Mesenchymal stem cell (in vitro differentiated cells and primary cell): Measurements from ENCODE around the gene C10orf143.

Experiments
- DNase-seq: peaks from one replicate; pipeline ENCODE4 v3.0.0-alpha.2; 2013
- H2AFZ ChIP-seq: one replicate; pipeline ENCODE4 v1.6.1; 2013; ENCODE audit warnings: low read depth, mild to moderate bottlenecking, control low read depth, inconsistent platforms, low read length, moderate library complexity
- H2AK5ac ChIP-seq: 2 replicates; pipeline ENCODE4 v1.6.1; 2013; ENCODE audit warnings: low read length, moderate library complexity, mild to moderate bottlenecking, inconsistent platforms; ENCODE audit not compliant: severe bottlenecking
- H2BK120ac ChIP-seq: one replicate; pipeline ENCODE4 v1.6.1; 2013; ENCODE audit warnings: low read depth, mild to moderate bottlenecking, inconsistent platforms, low read length, moderate library complexity
- H2BK12ac ChIP-seq, 2 experiments: one replicate each; pipeline ENCODE4 v1.6.1; 2013; ENCODE audit warnings: inconsistent platforms in 2 of 2, low read length in 2 of 2, mild to moderate bottlenecking in 2 of 2, moderate library complexity in 2 of 2, control low read depth in 1 of 2
- H2BK15ac ChIP-seq: one replicate; pipeline ENCODE4 v1.6.1; 2013; ENCODE audit warnings: mild to moderate bottlenecking, low read depth, inconsistent platforms; ENCODE audit not compliant: poor library complexity, severe bottlenecking
- H2BK5ac ChIP-seq: 2 replicates; pipeline ENCODE4 v1.6.1; 2013; ENCODE audit warnings: low read depth, mild to moderate bottlenecking, low read length, control low read depth, inconsistent platforms; ENCODE audit not compliant: poor library complexity, severe bottlenecking
- H3K14ac ChIP-seq, 2 experiments: one replicate each; pipeline ENCODE4 v1.6.1; 2013; ENCODE audit warnings: inconsistent platforms in 2 of 2, low read length in 2 of 2, control low read depth in 1 of 2, mild to moderate bottlenecking in 1 of 2, moderate library complexity in 1 of 2
- H3K18ac ChIP-seq, 2 experiments: one replicate each; pipeline ENCODE4 v1.6.1; 2013; ENCODE audit warnings: inconsistent platforms in 2 of 2, low read length in 2 of 2, control low read depth in 1 of 2, low read depth in 1 of 2, mild to moderate bottlenecking in 1 of 2
- H3K23ac ChIP-seq, 2 experiments: one replicate each; pipeline ENCODE4 v1.6.1; 2013; ENCODE audit warnings: inconsistent platforms in 2 of 2, low read length in 2 of 2, mild to moderate bottlenecking in 2 of 2, moderate library complexity in 2 of 2, control low read depth in 1 of 2
- H3K27ac ChIP-seq: 2 replicates; pipeline ENCODE4 v1.5.1; 2013; ENCODE audit warnings: mild to moderate bottlenecking, moderate library complexity, low read length, control low read depth, inconsistent platforms; ENCODE audit not compliant: poor library complexity, severe bottlenecking
- H3K27me3 ChIP-seq, 2 experiments: 2 replicates each; pipeline versions ENCODE4 v1.6.1 to v1.7.0; 2013; ENCODE audit warnings: low read length in 2 of 2, mild to moderate bottlenecking in 2 of 2, moderate library complexity in 2 of 2, control low read depth in 1 of 2, inconsistent platforms in 1 of 2; ENCODE audit not compliant: control insufficient read depth in 1 of 2, insufficient read depth in 1 of 2
- H3K36me3 ChIP-seq, 2 experiments: 2 replicates each; pipeline versions ENCODE4 v1.6.1 to v1.7.0; 2013; ENCODE audit warnings: low read length in 2 of 2, control low read depth in 1 of 2, inconsistent platforms in 1 of 2, low read depth in 1 of 2, mild to moderate bottlenecking in 1 of 2; ENCODE audit not compliant: insufficient read depth in 2 of 2, control insufficient read depth in 1 of 2
- H3K4ac ChIP-seq, 2 experiments: one replicate each; pipeline ENCODE4 v1.6.1; 2013; ENCODE audit warnings: inconsistent platforms in 2 of 2, low read length in 2 of 2, mild to moderate bottlenecking in 2 of 2, moderate library complexity in 2 of 2, control low read depth in 1 of 2, low read depth in 1 of 2
- H3K4me1 ChIP-seq: 2 replicates; pipeline ENCODE4 v1.6.1; 2013; ENCODE audit warnings: low read depth, low read length, control low read depth; ENCODE audit not compliant: control insufficient read depth, insufficient read depth
- H3K4me2 ChIP-seq: 2 replicates; pipeline ENCODE4 v1.6.1; 2013; ENCODE audit warnings: low read length, mild to moderate bottlenecking, inconsistent platforms; ENCODE audit not compliant: poor library complexity, severe bottlenecking
- H3K4me3 ChIP-seq, 2 experiments: 2 replicates each; pipeline versions ENCODE4 v1.5.1 to v1.7.0; 2013; ENCODE audit warnings: low read length in 2 of 2, mild to moderate bottlenecking in 2 of 2, control low read depth in 1 of 2, low read depth in 1 of 2; ENCODE audit not compliant: insufficient read depth in 1 of 2
- H3K79me1 ChIP-seq: replicated peaks from 2 replicates; pipeline ENCODE4 v1.6.1; 2013; ENCODE audit warnings: mild to moderate bottlenecking, control low read depth, low read length, inconsistent platforms; ENCODE audit not compliant: poor library complexity, severe bottlenecking
- H3K9ac ChIP-seq: 2 replicates; pipeline ENCODE4 v1.7.0; 2013; ENCODE audit warnings: mild to moderate bottlenecking, low read length, moderate library complexity
- H3K9me3 ChIP-seq: 2 replicates; pipeline ENCODE4 v1.7.0; 2013; ENCODE audit warnings: mild to moderate bottlenecking, low read length; ENCODE audit not compliant: control insufficient read depth
- H4K8ac ChIP-seq: one replicate; pipeline ENCODE4 v1.6.1; 2013; ENCODE audit warnings: inconsistent platforms, mild to moderate bottlenecking, low read length, moderate library complexity
- H4K91ac ChIP-seq: one replicate; pipeline ENCODE4 v1.6.1; 2013; ENCODE audit warnings: mild to moderate bottlenecking, low read length, inconsistent platforms
- WGBS: methylation state at CpG from one replicate; pipeline ENCODE4 v1.1.7; 2013; ENCODE audit warnings: mixed read lengths; 5-methylcytosine and 5-hydroxymethylcytosine counted together

The C10orf143 gene

DNA sequence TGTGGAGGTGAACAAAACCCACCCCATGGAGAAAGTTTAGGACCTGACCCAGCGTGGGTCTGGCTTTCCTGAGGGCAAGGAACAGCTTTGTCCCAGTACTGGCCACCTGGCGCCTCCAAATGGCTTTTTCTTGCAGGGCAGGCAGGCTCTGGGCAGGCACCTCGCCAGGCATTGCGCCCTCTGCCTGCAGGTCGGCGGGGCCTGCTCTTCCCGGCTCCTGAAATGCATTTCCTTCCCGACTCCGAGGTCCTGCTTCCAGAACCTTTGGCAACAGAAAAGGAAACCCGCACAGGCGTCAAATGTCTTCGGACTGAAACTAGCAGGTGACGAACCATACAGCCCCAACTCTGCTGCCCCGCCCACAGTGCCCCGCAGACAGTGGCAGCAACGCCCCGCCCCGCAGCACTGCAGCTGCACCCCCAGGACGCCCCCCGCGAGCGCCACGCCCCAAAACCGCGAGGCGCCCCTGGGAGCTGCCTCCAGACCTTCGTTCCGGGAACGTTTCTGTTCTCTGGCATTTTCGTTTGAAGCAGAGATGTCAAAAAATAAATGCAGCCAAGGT lies 65.5 kb downstream of the C10orf143 start:
- no peak overlapping the region for H3K4me2 ChIP-seq
- H3K18ac ChIP-seq = no peak overlapping the region
- H3K4me1 ChIP-seq = no peaks in the 10 kb centered on the region
- H3K27me3 ChIP-seq = peaks cover 0 to 10% of the 10 kb centered on the region in 2 experiments
- H4K8ac ChIP-seq = no peak overlapping the region
- no peak overlapping the region for H3K27ac ChIP-seq
- no peak overlapping the region for H3K4ac ChIP-seq
- no peak overlapping the region for H3K23ac ChIP-seq
- H3K9me3 ChIP-seq = no peaks in the 10 kb centered on the region
- no peak overlapping the region for H4K91ac ChIP-seq
- H2AFZ ChIP-seq = no peak overlapping the region
- no peak overlapping the region for H2BK12ac ChIP-seq
- no peak overlapping the region for H2BK120ac ChIP-seq
- no peak overlapping the region for H3K14ac ChIP-seq
- H3K9ac ChIP-seq = no peak overlapping the region
- no peak overlapping the region for H2BK5ac ChIP-seq
- H2BK15ac ChIP-seq = no peak overlapping the region
- no peak overlapping the region for H2AK5ac ChIP-seq
- 68% methylated on average over 30 of the region's 30 CpGs for WGBS
- H3K4me3 ChIP-seq = no peak overlapping the region
- DNase-seq = no peak
- H3K79me1 ChIP-seq = no peaks in the 10 kb centered on the region
- H3K36me3 ChIP-seq = no peaks in the 10 kb centered on the region

DNA sequence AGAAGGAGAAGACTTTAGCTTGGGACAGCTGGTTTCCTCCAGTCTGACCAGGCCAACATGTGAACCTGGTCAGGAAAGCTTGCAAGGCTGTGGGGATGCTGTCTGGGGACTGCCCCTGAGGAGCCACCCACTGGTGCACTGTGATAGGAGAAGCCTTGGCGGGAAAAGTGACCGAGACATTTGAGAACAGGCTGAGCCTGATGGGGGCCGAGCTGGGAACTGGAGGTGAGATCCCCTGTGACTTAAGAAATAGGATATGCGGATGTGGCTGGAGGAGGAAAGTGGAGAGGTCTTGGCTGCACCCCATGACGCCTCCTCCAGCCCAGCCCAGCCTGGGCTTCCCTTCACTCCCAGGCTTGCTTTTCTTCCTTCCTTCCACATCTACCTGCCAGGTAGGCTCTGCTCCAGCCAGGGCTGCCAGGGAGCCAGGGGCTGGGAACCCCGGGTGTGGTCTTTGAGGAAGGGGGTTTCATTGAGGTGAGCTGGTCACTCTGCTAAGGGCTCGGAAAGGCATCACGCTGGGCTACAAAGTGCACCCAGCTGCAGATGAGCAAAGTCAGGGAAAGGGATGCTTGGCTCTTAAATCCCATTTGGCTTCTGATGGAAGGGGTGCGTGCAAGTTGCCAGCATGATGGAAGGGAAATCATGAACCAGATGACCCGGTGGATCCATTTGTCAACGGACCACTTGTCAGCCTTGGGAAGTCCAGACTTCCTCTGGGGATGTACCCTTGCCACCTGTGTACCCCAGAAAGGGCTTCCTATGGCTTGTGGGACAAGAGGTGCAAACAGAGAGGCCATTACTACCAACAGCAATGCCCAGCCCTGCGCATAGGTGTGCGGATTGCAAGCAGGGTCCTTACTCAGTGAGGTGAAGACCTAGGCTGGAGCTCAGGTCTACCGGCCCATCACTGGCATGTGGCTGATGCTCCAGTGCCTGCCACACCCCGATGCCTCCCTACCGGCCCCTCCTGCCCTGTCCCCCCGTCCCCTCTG lies 66.3 kb downstream of the C10orf143 start:
- Histone ChIP-seq H2AK5ac (no peak overlapping the region), H4K91ac (no peak overlapping the region), H3K36me3 (no peaks in the 10 kb centered on the region), H3K4ac (no peak overlapping the region), H4K8ac (no peak overlapping the region), H3K18ac (no peak overlapping the region), H2AFZ (no peak overlapping the region), H2BK5ac (no peak overlapping the region), H2BK120ac (no peak overlapping the region), H2BK12ac (no peak overlapping the region), H3K14ac (no peak overlapping the region), H3K4me3 (no peak overlapping the region), H3K9ac (no peak overlapping the region), H3K9me3 (no peaks in the 10 kb centered on the region), H3K4me1 (no peaks in the 10 kb centered on the region), H2BK15ac (no peak overlapping the region), H3K4me2 (no peak overlapping the region), H3K23ac (no peak overlapping the region), H3K79me1 (no peaks in the 10 kb centered on the region), H3K27me3 (peaks cover 0 to 10% of the 10 kb centered on the region in 2 experiments), H3K27ac (no peak overlapping the region)
- 87% methylated on average over 15 of the region's 17 CpGs for WGBS
- no peak for DNase-seq

- Histone ChIP-seq H3K27ac (no peak overlapping the region), H2BK15ac (no peak overlapping the region), H3K36me3 (no peaks in the 10 kb centered on the region), H3K79me1 (no peaks in the 10 kb centered on the region), H2BK12ac (no peak overlapping the region), H2BK5ac (no peak overlapping the region), H2BK120ac (no peak overlapping the region), H3K23ac (no peak overlapping the region), H3K4ac (no peak overlapping the region), H3K18ac (no peak overlapping the region), H4K91ac (no peak overlapping the region), H3K9me3 (no peaks in the 10 kb centered on the region), H3K4me3 (no peak overlapping the region), H3K9ac (no peak overlapping the region), H2AFZ (no peak overlapping the region), H3K4me1 (no peaks in the 10 kb centered on the region), H2AK5ac (no peak overlapping the region), H3K4me2 (no peak overlapping the region), H3K14ac (no peak overlapping the region), H3K27me3 (peaks cover 0 to 10% of the 10 kb centered on the region in 2 experiments), H4K8ac (no peak overlapping the region)
- WGBS = 70% methylated on average over 8 of the region's 8 CpGs
- DNase-seq = no peak
Measured at GRCh38 chr10:130043491-130043890, 67.1 kb downstream of the C10orf143 start.

- 76% methylated on average over 14 of the region's 14 CpGs for WGBS
- no peaks in the 10 kb centered on the region for H3K4me1 ChIP-seq
- peak overlapping the region; percentile 58 for H3K9ac ChIP-seq
- H2AFZ ChIP-seq = no peak overlapping the region
- H3K27ac ChIP-seq = no peak overlapping the region
- H3K4ac ChIP-seq = no peak overlapping the region
- H2BK12ac ChIP-seq = no peak overlapping the region
- H2BK15ac ChIP-seq = no peak overlapping the region
- no peaks in the 10 kb centered on the region for H3K9me3 ChIP-seq
- no peaks in the 10 kb centered on the region for H3K36me3 ChIP-seq
- no peak overlapping the region for H2BK5ac ChIP-seq
- H4K91ac ChIP-seq = no peak overlapping the region
- no peak overlapping the region for H2BK120ac ChIP-seq
- no peak overlapping the region for H3K14ac ChIP-seq
- no peak overlapping the region for H3K4me2 ChIP-seq
- DNase-seq = no peak
- H3K27me3 ChIP-seq = peaks cover 0 to 5% of the 10 kb centered on the region in 2 experiments
- H3K79me1 ChIP-seq = no peaks in the 10 kb centered on the region
- no peak overlapping the region for H3K23ac ChIP-seq
- H3K18ac ChIP-seq = no peak overlapping the region
- peak overlapping the region in 1 of 2 experiments; percentile 42 for H3K4me3 ChIP-seq
- no peak overlapping the region for H2AK5ac ChIP-seq
- no peak overlapping the region for H4K8ac ChIP-seq
Measured at GRCh38 chr10:130042381-130042780, 68.2 kb downstream of the C10orf143 start.
